ENCODE measurements around the gene SLC6A17.

SLC6A17 gene

DNA sequence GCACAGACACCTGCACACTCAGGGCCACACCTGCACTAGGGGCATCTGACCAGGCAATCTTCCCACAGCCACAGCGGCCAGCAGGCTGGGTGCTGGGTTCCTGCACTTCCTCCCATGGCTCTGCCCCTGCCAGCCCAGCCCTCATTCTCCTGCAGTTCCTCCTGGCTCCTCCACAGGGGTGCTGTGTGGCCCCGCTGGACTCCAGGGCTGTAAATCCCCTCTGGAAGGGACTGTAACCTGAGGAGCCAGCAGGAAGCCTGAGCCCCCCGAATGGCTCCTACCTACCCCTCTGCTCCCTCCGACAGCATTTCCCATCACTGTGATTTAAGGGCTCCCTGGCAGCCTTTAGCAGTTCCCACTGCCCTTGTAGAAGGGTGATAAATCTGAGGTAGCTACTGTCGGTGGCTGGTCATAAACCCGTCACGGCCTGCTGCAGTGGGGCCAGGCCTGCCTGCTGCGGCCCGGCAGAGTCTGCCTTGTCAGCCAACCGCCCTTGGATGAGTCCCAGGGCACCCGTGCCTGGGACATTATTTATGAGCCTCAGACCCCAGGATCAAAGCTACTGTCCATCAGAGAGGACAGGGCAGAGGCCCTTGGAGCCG, 29.2 kb upstream of the SLC6A17 start:
- TF ChIP-seq, protein P1, sequence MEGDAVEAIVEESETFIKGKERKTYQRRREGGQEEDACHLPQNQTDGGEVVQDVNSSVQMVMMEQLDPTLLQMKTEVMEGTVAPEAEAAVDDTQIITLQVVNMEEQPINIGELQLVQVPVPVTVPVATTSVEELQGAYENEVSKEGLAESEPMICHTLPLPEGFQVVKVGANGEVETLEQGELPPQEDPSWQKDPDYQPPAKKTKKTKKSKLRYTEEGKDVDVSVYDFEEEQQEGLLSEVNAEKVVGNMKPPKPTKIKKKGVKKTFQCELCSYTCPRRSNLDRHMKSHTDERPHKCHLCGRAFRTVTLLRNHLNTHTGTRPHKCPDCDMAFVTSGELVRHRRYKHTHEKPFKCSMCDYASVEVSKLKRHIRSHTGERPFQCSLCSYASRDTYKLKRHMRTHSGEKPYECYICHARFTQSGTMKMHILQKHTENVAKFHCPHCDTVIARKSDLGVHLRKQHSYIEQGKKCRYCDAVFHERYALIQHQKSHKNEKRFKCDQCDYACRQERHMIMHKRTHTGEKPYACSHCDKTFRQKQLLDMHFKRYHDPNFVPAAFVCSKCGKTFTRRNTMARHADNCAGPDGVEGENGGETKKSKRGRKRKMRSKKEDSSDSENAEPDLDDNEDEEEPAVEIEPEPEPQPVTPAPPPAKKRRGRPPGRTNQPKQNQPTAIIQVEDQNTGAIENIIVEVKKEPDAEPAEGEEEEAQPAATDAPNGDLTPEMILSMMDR (IDR thresholded peaks at IDR 0.05; ENCODE audit: insufficient read depth, low read depth, low read length, missing control alignments), result no peak
- DNase-seq (ENCODE audit: low read depth), result no peak
- no peak overlapping the region for H3K4me3 ChIP-seq (ENCODE audit: low read length)

DNA sequence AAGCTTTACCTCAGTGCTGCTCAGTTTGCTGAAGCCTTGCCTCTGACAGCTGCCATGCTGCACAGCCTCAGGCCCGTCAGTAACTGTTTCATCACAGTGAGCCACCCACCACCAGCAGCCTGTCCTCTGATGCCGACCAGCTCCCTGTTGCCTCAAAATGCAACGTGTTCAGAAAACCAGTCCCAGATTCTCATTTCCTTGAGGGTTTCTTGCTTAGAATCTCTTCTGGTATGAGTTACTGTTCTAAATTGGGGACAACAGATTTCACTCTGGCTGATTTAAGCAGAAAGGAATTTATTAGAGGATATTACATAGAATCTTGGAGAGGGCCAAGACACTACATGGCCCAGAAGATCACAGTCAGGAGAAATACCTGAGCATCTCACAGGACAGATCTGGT, 27.1 kb upstream of the SLC6A17 start:
- TF ChIP-seq, protein P1 (IDR thresholded peaks at IDR 0.05; ENCODE audit: insufficient read depth, low read depth, low read length, missing control alignments), result no peak
- H3K4me3 ChIP-seq (ENCODE audit: low read length), result no peak overlapping the region
- DNase-seq (ENCODE audit: low read depth), result no peak

DNA sequence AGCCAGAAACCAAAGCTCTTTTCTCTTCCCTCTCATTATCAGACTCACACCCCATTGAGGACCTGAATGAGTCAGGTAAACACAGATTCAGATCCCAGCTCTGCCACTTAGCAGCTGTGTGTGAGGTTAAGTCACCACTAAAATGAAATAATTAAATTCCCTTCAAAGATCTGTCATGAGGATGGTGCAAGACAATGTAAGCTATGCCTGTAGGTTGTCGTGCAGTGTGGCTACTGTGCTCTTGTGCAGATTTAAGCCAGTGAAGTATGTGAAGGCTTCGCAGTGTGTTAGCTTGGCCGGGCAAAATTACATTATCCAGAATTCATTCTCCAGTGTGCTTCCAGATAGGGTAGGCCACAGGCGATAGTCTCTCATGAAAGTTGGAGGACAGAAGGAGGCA, 24.5 kb upstream of the SLC6A17 start:
- no peak overlapping the region for H3K4me3 ChIP-seq (ENCODE audit: low read length)
- TF ChIP-seq, protein P1 (IDR thresholded peaks at IDR 0.05; ENCODE audit: insufficient read depth, low read depth, low read length, missing control alignments), result no peak
- no peak for DNase-seq (ENCODE audit: low read depth)

DNA sequence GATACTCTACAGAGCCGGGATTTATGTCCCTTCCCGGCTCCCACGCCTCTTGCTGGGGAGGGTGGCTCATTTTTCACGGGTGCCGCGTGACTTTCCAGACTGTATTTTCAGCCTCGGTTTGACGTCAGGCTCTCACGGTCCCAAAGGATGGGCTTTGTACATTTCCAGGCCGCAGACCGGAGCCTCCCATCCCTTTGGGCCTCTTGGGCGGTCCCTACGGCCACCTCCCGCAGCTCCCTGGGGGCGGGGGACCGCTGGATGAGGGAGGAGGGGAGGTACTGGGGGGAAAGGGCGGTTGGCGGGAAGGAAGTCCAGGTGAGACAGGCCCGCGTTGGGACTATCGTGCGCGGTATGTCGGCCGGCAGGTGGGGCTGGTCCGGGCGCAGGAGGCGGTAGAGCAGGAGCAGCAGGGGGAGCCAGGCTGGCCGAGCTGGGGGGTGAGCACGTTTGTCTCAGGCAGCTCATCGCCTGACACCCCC, 20.1 kb upstream of the SLC6A17 start:
- H3K4me3 ChIP-seq (ENCODE audit: low read length), result no peak overlapping the region
- TF ChIP-seq, protein P1 (IDR thresholded peaks at IDR 0.05; ENCODE audit: insufficient read depth, low read depth, low read length, missing control alignments), result peak; percentile 30
- DNase-seq (ENCODE audit: low read depth), result peak; percentile 18

DNA sequence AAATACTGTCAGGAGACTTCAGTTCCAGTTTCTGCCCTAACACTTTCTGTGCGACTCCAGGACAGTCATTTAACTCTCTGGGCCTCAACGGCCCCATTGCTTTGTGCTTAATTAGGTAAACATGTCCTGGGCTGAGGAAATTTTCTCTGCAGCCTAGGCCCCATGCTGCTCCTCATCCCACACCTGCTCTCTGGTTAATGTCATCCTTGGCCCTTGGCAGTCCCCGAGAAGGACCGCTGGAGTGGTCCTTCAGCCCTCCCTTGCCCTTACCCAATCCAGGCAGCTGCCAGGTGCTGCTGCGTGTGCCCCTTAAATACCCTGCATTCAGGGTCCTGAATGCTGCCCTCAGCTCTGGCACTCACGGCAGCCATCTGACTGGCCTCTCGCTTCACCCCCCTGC, 19.3 kb upstream of the SLC6A17 start:
- TF ChIP-seq, protein P1 (IDR thresholded peaks at IDR 0.05; ENCODE audit: insufficient read depth, low read depth, low read length, missing control alignments), result no peak
- no peak overlapping the region for H3K4me3 ChIP-seq (ENCODE audit: low read length)
- no peak for DNase-seq (ENCODE audit: low read depth)

DNA sequence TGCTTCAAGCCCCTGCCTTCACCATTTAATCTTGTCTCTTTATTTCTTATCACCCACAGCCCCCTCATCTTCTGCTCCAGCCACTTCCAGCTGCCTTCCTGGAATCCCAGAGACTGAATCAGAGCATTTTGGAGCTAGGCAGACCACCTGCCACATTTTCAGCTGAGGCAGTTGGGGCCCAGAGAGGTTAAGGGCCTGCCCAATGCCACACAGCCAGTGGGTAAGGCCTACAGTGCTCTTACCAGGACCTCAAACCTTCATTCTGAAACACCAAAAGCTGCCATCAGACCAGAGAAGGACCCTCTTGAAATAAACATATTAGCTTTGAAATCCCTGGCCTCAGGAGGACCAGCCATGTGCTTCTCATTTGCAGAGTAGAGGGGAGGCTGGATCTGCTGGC, 17.6 kb upstream of the SLC6A17 start:
- no peak for DNase-seq (ENCODE audit: low read depth)
- TF ChIP-seq, protein P1 (IDR thresholded peaks at IDR 0.05; ENCODE audit: insufficient read depth, low read depth, low read length, missing control alignments), result no peak
- no peak overlapping the region for H3K4me3 ChIP-seq (ENCODE audit: low read length)

DNA sequence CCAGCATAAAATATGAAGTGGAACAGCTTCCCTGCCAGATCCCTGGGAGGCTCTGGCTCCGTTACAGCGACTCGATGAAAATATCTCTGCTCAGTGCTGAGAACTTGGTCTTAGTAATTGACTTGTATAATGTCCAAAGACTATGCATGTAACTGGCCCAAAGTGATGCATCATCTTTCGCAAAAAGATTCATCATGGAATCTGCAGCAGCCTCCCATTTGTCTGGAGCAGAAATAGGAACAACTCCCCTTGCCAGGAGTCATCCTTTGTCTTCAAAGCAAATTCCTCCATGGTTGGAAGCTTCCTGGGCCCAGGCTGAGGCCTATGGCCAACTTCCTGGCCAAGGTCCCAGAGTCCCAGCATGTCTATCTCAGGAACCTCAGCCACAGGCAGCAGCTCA, 16.9 kb upstream of the SLC6A17 start:
- TF ChIP-seq, protein P1 (IDR thresholded peaks at IDR 0.05; ENCODE audit: insufficient read depth, low read depth, low read length, missing control alignments), result no peak
- DNase-seq (ENCODE audit: low read depth), result no peak
- H3K4me3 ChIP-seq (ENCODE audit: low read length), result no peak overlapping the region

All from epithelial cell of esophagus (primary cell).